Muscle of back (tissue), 11 donors: ENCODE results near the gene DLGAP5. TPM values are rescaled to one million over a fixed set of nuclear protein-coding genes. Genes with fewer than 3 reads are reported as not detected.

Experiments
- DNase-seq, 3 donors: peaks; one replicate each; pipeline versions ENCODE4 v3.0.0 to v3.0.0-alpha.2; 2013
- polyA plus RNA-seq, 10 donors: library from polyadenylated mRNA; unstranded; fragments of 120-200 nt; gene quantifications; one replicate each; pipeline ENCODE4 v1.2.1, GENCODE V29; 2013; ENCODE audit not compliant: insufficient read length in 10 of 10

DLGAP5 gene
- polyA plus RNA-seq, 10 donors, result 9.5 to 23.0 (median 14.2) TPM

DNA sequence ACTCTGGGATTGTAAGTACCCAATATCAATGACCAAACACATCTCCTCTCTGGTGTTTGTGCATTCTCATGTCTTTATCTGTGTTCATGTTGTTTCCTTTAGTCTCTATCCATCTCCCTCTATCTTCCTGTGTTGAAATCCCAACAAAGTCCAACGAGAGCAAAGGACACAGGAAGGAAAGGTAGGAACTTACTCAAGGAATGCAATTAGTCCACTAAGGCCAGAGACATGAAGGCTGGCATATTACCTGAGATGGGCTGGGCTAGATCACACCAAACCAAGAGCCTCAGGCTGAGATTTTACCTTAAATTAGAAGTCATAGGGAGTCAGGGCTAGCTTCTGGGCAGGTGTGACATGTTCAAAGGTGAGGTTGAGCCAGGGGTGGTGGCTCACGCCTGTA, 76.7 kb downstream of the DLGAP5 start:
- DNase-seq, result no peak

DNA sequence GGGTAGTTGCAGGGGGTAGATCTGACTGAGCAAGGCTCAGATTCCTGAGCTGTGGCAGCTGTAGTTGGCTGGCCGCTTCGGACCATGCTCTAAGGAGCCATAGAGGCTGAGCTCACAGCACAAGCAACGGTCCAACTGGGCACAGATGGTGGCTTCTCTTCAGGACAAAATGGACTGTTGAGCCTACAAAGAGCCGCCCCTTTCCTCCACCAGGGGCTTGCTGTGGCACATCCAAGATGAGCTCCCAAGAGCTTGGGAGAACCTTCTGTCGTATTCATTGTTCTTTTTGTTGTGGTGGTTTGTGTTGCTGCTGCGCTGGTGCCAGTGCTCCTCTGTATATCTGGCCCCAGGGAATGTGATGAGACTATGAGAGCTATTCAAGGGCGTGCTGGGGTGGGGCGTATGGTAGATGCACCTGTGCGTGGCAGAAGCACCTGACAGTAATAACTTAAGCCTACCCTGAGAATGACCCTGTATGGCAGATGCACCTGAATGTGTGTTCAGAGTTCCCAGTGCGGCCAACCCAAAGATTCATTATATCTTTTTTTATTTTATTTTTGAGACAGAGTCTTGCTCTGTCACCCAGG, 80.2 kb downstream of the DLGAP5 start:
- no peak for DNase-seq

DNA sequence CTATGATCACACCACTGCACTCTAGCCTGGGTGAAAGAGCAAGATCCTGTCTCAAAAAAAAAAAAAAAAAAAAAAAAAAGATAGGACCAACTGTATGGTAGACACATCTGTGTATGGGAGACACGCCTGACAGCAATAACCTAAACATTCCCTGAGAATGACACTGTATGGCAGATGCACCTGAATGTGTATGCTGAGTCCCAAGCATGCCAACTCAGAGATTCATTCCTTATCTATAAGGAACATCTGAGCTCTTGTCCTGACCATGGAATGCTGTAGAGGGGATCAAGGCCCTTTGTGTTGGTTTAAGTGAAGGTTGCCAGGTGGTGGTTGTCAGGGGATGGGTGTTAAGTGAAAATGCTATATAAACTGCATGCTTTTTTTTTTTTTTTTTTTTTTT, 81.5 kb downstream of the DLGAP5 start:
- DNase-seq, result no peak

DNA sequence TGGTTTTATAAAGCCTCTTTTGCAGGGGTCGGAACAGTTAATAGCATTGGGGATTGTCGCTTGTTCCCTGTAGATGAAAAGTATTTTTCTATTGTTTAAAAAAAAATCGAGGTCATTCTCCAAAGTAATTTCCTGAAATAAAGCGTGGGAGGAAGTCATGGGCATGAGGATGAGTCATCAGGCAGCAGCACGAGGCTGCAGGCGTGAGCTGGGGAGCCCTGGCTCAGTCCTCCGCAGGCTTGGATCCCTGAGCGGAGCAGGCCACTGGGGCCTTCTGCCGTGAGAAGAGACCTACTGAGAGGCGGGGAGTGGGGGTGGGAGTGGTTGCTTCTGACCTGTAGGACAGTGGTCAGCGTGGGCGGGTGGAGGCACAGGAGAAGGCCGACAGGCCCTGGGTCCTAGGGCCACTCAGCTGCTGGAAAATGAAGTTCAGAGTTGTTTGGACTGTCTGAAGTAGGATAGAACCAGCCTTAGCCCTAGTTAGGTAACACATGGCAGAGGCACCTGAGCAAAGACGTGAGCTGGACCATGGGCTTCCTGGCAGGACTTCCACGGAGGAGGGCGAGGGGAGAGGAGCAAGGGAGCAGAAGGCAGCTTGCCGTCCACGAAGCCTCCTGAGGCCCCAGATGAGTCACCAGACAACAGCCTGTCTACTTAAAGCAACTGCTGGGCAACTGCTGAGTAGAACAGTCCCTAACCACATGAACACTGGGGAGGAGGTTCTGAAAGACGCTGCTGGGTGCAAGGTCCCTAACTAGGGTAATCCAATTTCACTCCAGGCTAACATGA, 83.4 kb downstream of the DLGAP5 start:
- DNase-seq, result peak; percentile 76 to 87 (median 81)

DNA sequence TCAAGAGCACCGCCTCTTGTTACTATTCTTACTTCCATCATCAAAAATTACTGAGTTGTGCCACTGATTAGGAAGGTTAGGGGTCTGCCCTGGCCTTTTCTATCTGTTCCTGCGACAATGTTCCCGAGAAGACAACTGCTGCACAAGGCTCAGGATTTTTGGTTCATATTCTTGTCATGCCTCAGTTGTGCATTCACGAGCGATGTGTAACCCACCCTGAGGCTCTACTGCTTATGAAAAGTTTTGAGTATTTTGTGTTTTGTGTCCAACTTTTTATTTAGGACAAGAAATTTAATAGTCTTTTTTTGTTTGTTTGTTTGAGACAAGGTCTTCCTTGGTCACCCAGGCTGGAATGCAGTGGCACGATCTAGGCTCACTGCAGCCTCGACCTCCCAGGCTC, 85.4 kb downstream of the DLGAP5 start:
- no peak for DNase-seq

DNA sequence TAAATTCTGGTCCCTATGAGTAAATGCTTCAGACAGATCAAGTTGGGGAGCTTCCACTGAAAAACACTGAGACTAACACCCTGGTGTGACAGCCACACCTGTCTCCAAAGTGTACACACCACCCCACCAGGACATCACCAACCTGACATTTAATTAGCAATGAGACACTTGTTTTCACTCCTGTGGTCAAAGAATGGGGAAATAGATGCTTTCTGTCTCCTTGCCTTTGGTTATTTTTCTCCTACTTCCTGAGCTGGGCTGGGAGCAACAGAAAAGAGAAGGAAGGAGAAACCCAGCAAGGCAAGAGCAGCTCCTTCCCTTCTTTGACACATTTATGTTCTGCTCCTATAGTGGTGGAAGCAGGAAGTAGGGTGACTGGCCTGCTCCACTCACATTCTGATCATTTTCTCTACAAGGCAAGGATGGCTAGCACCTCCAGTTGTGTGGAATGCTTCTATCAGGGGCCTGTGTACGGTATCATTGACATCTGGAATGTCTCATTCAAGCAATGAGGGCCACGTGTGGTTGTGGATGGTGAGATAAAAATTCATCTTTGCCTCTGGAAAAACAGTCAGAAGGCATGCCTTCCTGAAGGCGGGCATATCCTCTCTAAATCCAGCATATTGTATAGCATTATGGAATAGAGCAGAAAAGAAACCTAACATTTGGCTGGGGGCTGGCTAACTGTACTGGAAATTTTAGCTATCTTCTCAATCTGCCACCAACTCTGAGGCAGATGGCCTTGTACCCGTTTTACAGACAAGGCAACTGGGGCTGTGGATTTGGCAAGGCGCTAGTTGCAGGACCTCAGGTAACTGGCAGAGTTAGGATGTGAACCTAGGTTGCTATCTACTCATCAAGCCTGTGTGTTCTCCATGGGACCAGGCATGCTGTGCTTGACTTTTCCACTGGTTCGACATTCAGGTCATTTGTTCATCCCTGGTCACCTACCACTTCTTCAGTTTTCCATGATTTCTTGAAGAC, 87.1 kb downstream of the DLGAP5 start:
- DNase-seq, result no peak

DNA sequence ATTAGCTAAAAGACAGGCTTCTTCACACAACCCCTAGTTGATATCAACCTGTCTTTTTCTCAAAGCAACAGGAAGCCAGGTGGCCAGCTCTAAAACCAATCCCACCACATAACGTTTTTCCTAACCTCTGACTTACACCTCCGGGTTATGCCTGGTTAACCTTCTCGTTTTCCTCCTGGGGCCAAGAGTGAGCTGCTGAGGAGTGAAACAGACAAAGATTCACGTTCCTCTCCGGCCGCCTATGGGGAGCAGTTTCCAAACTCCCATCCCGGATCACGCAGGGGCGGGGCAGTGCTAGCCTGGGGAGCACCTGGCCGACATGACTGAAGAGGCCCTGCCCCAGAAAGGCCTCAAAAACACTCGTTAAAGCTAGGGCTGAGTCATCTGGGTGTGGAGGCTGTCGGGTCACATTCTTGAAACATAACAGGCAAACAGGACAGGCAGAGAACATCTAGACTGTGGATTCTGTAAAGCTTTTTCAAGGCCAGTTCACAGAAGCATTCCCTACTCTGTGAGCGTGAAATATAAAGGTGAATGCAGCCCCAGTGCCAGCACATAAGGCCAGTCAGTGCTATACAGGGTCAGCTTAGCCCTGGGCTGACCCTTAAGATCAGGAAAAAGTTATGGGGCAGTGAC, 88.3 kb downstream of the DLGAP5 start:
- peak; percentile 64 to 88 (median 86) for DNase-seq

DNA sequence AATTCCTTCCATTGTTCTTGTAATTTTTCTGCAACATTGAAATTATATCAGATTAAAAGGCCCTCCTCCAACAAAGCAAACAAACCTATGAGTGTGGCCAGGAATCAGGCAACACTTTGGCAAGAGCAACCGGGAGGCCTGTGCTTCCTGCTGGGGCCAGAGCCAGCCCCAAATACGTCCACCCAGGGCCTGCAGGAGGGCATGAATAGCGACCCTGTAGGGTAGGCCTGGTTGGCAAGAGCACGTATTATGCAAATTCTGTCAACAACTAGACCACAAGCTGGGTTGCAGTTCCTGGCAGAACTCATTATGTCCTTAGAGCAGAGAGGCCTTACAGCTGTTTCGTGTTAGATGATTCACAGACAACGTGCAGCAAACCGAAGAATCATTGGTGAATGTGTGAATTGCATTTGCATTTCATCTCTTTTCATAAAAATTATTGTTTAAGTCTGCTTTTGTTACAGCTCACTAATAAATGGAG, 89.2 kb downstream of the DLGAP5 start:
- DNase-seq, result peak; percentile 72 to 98 (median 91)

DNA sequence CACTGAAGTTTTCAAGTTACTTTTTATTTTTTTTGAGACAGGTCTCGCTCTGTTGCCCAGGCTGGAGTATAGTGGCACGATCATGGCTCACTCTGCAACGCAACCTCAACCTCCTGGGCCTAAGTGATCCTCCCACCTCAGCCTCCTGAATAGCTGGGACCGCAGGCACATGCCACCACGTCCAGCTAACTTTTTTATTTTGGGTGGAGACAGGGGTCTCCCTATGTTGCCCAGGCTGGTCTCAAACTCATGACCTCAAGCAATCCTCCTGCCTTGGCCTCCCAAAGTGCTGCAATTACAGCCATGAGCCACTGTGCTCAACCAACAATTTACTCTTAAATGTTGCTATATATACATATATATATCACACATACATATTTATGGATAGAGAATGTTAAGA, 89.7 kb downstream of the DLGAP5 start:
- DNase-seq, result no peak

DNA sequence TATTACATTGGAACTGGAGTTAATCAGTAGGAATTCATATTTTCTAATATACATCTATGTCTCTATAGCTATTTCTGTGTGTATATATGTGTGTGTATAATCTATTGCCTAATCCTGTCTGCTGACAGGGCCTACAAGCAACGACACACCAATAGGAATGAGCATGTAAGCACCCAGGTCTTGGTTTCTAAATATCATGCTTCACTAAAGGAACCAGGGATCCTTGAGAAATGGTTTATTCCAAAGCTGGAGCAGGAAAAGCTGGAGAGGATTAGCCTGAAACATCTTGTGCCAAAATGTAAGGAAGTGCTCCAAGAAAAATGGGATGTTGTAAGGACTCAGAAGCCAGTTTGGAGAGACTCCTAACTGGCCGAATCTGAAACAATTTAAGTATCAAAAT, 91.6 kb downstream of the DLGAP5 start:
- DNase-seq, result peak; percentile 68 to 92 (median 83)

DNA sequence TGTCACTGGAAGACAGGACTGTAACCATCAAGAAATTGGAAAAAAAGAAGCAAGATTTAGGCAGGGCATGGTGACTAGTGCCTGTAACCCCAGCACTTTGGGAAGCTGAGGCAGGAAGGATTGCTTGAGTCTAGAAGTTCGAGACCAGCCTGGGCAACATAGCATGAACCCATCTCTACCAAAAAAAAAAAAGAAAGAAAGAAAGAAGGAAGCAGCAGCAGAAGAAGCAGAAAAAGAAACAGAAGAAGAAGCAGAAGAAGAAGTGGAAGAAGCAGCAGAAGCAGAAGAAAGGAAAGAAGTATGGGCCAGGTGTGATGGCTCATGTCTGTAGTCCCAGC, 92.9 kb downstream of the DLGAP5 start:
- no peak for DNase-seq

Other genes with a start within 250 kb of the DLGAP5 start
- gene WDHD1, start 164.5 kb downstream of the DLGAP5 start, polyA plus RNA-seq, result 10 to 100 TPM in 3 of 10 donors, 1 to 10 TPM in 7; 7.0 to 11.7 (median 8.7) TPM
- 10 to 100 TPM in 7 of 10 donors, 1 to 10 TPM in 3; 7.5 to 13.8 (median 11.3) TPM for gene SOCS4, start 164.3 kb downstream of the DLGAP5 start, polyA plus RNA-seq
- gene MAPK1IP1L, start 139.9 kb downstream of the DLGAP5 start, polyA plus RNA-seq, result 10 to 100 TPM; 48.8 to 66.6 (median 61.0) TPM
- 10 to 100 TPM; 26.6 to 80.8 (median 36.5) TPM for gene LGALS3, start 62.3 kb downstream of the DLGAP5 start, polyA plus RNA-seq
- 10 to 100 TPM; 16.2 to 21.6 (median 19.1) TPM for gene FBXO34, start 79.8 kb upstream of the DLGAP5 start, polyA plus RNA-seq
- 10 to 100 TPM; 10.3 to 18.5 (median 14.1) TPM for gene ATG14, start 220.2 kb upstream of the DLGAP5 start, polyA plus RNA-seq
- under 1 TPM in 4 of 10 donors, not detected in 6; 0.11 to 0.24 (median 0.18) TPM for gene TBPL2, start 249.0 kb upstream of the DLGAP5 start, polyA plus RNA-seq